HG03354 (cell line): ENCODE measurements around the gene ROS1.
"Not testable (repeated sequence)": the region's sequence is repeated elsewhere in the genome, so short reads cannot be mapped to it uniquely, and the experiment has no call there.

Experiments used
- ATAC-seq: cut with Tn5 transposase; IDR thresholded peaks from one replicate; pipeline ENCODE4 v1.9.1; 2021; ENCODE audit warnings: mild to moderate bottlenecking; ENCODE audit not compliant: unreplicated experiment, poor library complexity, severe bottlenecking

Gene ROS1

GRCh38 chr6:117389227-117390057 is 36.3 kb downstream of the ROS1 start:
- no peak for ATAC-seq

GRCh38 chr6:117387454-117387974 is 38.2 kb downstream of the ROS1 start:
- no peak for ATAC-seq

GRCh38 chr6:117384659-117385058 is 41.1 kb downstream of the ROS1 start:
- ATAC-seq = no peak

GRCh38 chr6:117381749-117382148 is 44.0 kb downstream of the ROS1 start:
- ATAC-seq = peak; percentile 52

GRCh38 chr6:117380298-117380697 is 45.4 kb downstream of the ROS1 start:
- no peak for ATAC-seq

GRCh38 chr6:117375446-117375845 is 50.3 kb downstream of the ROS1 start:
- ATAC-seq = no peak

- ATAC-seq = no peak
These were observed 52.4 kb downstream of the ROS1 start for GRCh38 chr6:117373211-117373813.

GRCh38 chr6:117372289-117372688 is 53.5 kb downstream of the ROS1 start:
- ATAC-seq = not testable (repeated sequence)

GRCh38 chr6:117371492-117371891 is 54.2 kb downstream of the ROS1 start:
- no peak for ATAC-seq

GRCh38 chr6:117359581-117359980 is 66.2 kb downstream of the ROS1 start:
- no peak for ATAC-seq

- ATAC-seq = no peak
These were observed 71.1 kb downstream of the ROS1 start for GRCh38 chr6:117354671-117355070.

- ATAC-seq = peak; percentile 83
These were observed 73.2 kb downstream of the ROS1 start for GRCh38 chr6:117352466-117353081.

- ATAC-seq = no peak
These were observed 74.2 kb downstream of the ROS1 start for GRCh38 chr6:117351521-117351920.

- ATAC-seq = peak; percentile 58
These were observed 79.4 kb downstream of the ROS1 start for GRCh38 chr6:117346142-117346930.

GRCh38 chr6:117345292-117345610 is 80.5 kb downstream of the ROS1 start:
- no peak for ATAC-seq

- no peak for ATAC-seq
These were observed 81.1 kb downstream of the ROS1 start for GRCh38 chr6:117344444-117345291.

GRCh38 chr6:117338567-117338966 is 87.2 kb downstream of the ROS1 start:
- ATAC-seq = no peak

GRCh38 chr6:117329926-117330325 is 95.8 kb downstream of the ROS1 start:
- ATAC-seq = no peak

- no peak for ATAC-seq
These were observed 97.2 kb downstream of the ROS1 start for GRCh38 chr6:117328500-117328899.
